GM12878 (cell line): ENCODE results near the gene MAN2B2. TPM values are rescaled to one million over a fixed set of nuclear protein-coding genes. Genes with fewer than 3 reads are reported as not detected.

Experiments used
- ATAC-seq: fragments of 200-7000 bp; cut with Tn5 transposase; 3 replicates; pipeline ENCODE4 v1.9.1; 2020; ENCODE audit warnings: mild to moderate bottlenecking, moderate library complexity
- BruUV-seq: library from RNA; stranded (reverse); fragments of 400-500 nt; replicated peaks from 2 replicates; lab custom pipeline; 2021; lab: Mats Ljungman, UMichigan
- CTCF ChIA-PET: fragments of 300-600 bp; sonication (Branson Sonifier 250); formaldehyde crosslinking; extraction: SDS; loops from one replicate; lab custom pipeline; 2021; ENCODE audit warnings: inconsistent platforms; lab: Yijun Ruan, JAX
- POLR2A ChIA-PET: fragments of 350-600 bp; formaldehyde crosslinking; extraction: SDS; loops from one replicate; lab custom pipeline; 2021; ENCODE audit warnings: inconsistent platforms; lab: Charles Lee
- RAD21 ChIA-PET: fragments of 300-600 bp; sonication (Branson Sonifier 250); formaldehyde crosslinking; loops from one replicate; lab custom pipeline; 2023; ENCODE audit warnings: antibody characterized with exemption; ENCODE audit not compliant: unreplicated experiment; lab: Charles Lee
- SMC1A ChIA-PET: fragments of 300-600 bp; sonication (Branson Sonifier 250); formaldehyde crosslinking; loops from one replicate; lab custom pipeline; 2023; ENCODE audit not compliant: unreplicated experiment, uncharacterized antibody; lab: Charles Lee
- DNase-seq: peaks from one replicate; pipeline ENCODE4 v3.0.0-alpha.2; 2011; ENCODE audit warnings: low read depth, low spot score
- FAIRE-seq: peaks from 3 replicates; lab custom pipeline; 2011; peaks lifted over from hg19 to GRCh38; lab: Jason Lieb, UNC
- H2AFZ ChIP-seq: 2 replicates; pipeline ENCODE4 v1.6.0; 2011; ENCODE audit warnings: low read depth, low read length, control low read depth; ENCODE audit not compliant: control insufficient read depth
- H3K27ac ChIP-seq: 2 replicates; pipeline ENCODE4 v1.5.1; 2011; ENCODE audit warnings: control low read depth; ENCODE audit not compliant: control insufficient read depth, insufficient read depth
- H3K27me3 ChIP-seq, 2 experiments: replicated peaks in 1 of 2; 2 replicates each; pipeline versions ENCODE4 v1.6.0 to v1.6.1; 2011; ENCODE audit warnings: low read length in 1 of 2; ENCODE audit not compliant: control insufficient read depth in 2 of 2, insufficient read depth in 2 of 2
- H3K36me3 ChIP-seq, 2 experiments: 2 replicates each; pipeline ENCODE4 v1.5.1; 2011; ENCODE audit warnings: low read length in 1 of 2; ENCODE audit not compliant: control insufficient read depth in 2 of 2, insufficient read depth in 2 of 2
- H3K4me1 ChIP-seq: 2 replicates; pipeline ENCODE4 v1.6.1; 2011; ENCODE audit warnings: mild to moderate bottlenecking, low read length, moderate library complexity, mixed read lengths; ENCODE audit not compliant: control insufficient read depth, insufficient read depth
- H3K4me2 ChIP-seq: 2 replicates; pipeline ENCODE4 v1.6.0; 2011; ENCODE audit warnings: control low read depth; ENCODE audit not compliant: control insufficient read depth, insufficient read depth
- H3K4me3 ChIP-seq: fragments of 200-600 bp; sonication (generic); 2 replicates; pipeline ENCODE4 v1.5.1; 2016
- H3K79me2 ChIP-seq: 2 replicates; pipeline ENCODE4 v1.6.0; 2011; ENCODE audit warnings: low read length; ENCODE audit not compliant: control insufficient read depth, insufficient read depth
- H3K9ac ChIP-seq: 2 replicates; pipeline ENCODE4 v1.8.0; 2011; ENCODE audit warnings: low read length, control low read depth, mixed read lengths; ENCODE audit not compliant: control insufficient read depth, insufficient read depth
- H3K9me3 ChIP-seq: replicated peaks from 3 replicates; pipeline ENCODE4 v1.5.1; 2011; ENCODE audit warnings: mild to moderate bottlenecking, low read length; ENCODE audit not compliant: control insufficient read depth, insufficient read depth
- H4K20me1 ChIP-seq: 2 replicates; pipeline ENCODE4 v1.6.0; 2011; ENCODE audit not compliant: control insufficient read depth, insufficient read depth
- CBX5 ChIP-seq: sonication (generic); IDR thresholded peaks from 2 replicates; pipeline ENCODE4 v1.6.1; 2016; ENCODE audit warnings: low read depth, moderate library complexity, mild to moderate bottlenecking, inconsistent platforms
- POLR2AphosphoS2 ChIP-seq: IDR thresholded peaks from 2 replicates; pipeline ENCODE4 v1.6.1; 2011; ENCODE audit warnings: low read depth, mild to moderate bottlenecking, low read length, improper control_type of control experiment, moderate library complexity
- RCOR1 ChIP-seq: conservative IDR thresholded peaks from 2 replicates; pipeline ENCODE4 v1.6.1; 2012; ENCODE audit warnings: low read depth, low read length, improper control_type of control experiment
- TCF12 ChIP-seq: IDR thresholded peaks from 2 replicates; pipeline ENCODE4 v1.6.1; 2011; ENCODE audit warnings: low read depth, mild to moderate bottlenecking, low read length
- WGBS: methylation state at CpG from one replicate; pipeline ENCODE4 v1.1.6; 2016; ENCODE audit warnings: low lambda C conversion rate; ENCODE audit not compliant: insufficient replicate concordance, insufficient coverage; ENCODE audit errors: missing lambda C conversion rate; 5-methylcytosine and 5-hydroxymethylcytosine counted together
- in situ Hi-C: fragments of 300-500 bp; cut with MboI; formaldehyde crosslinking; loops from 9 replicates; pipeline ENCODE4 v1.14.3; 2018; ENCODE audit warnings: mixed read lengths
- intact Hi-C: fragments of 100-400 bp; cut with micrococcal nuclease; formaldehyde crosslinking; loops from one replicate; pipeline ENCODE4 v1.14.2; 2022; ENCODE audit not compliant: unreplicated experiment
- polyA plus RNA-seq, 11 experiments: library from polyadenylated mRNA; depleted of rRNA in 4 of 11; unstranded in 6 of 11; stranded (reverse) in 5 of 11; fragments of >200 nt; fragmentation: Nextera tagmentation in 4 of 11; fragmentation: Illumina TruSeq in 1 of 11; extraction: Ambion mirVana in 4 of 11; extraction: Trizol in 1 of 11; gene quantifications; 1 replicate in 1 of 11; 2 replicates in 10 of 11; pipeline versions ENCODE4 v1.2.1 to v1.2.3, GENCODE V29; 2011 to 2016; ENCODE audit warnings: inconsistent platforms in 2 of 11, missing spikeins in 2 of 11, low read depth in 1 of 11
- total RNA-seq, 4 experiments: library from RNA; depleted of rRNA in 3 of 4; stranded (reverse); fragments of >200 nt in 3 of 4; fragmentation: Illumina TruSeq in 1 of 4; extraction: Trizol in 1 of 4; gene quantifications; 2 replicates each; pipeline versions ENCODE4 v1.2.1 to v1.2.3, GENCODE V29; 2013 to 2021

The MAN2B2 gene
- total and polyA plus RNA-seq, 10 of the 15 experiments (the other 5 are each of a cell fraction or from before 2014, with no cell fraction given), result 0.47 to 14.5 (median 7.0) TPM

GRCh38 chr4:6603128-6603527 is 28.1 kb downstream of the MAN2B2 start:
- TF ChIP-seq RCOR1 (no peak), TCF12 (no peak)
- no peak for DNase-seq
- Histone ChIP-seq H3K79me2 (no peaks in the 10 kb centered on the region), H2AFZ (no peak overlapping the region), H3K27ac (no peak overlapping the region), H3K4me1 (no peaks in the 10 kb centered on the region), H3K9ac (no peak overlapping the region), H3K4me2 (no peak overlapping the region), H3K9me3 (peaks cover 7% of the 10 kb centered on the region; the same call in 2 of the 3 replicates), H3K36me3 (peaks cover 2 to 9% of the 10 kb centered on the region in 2 experiments; a peak in 3 of 4 replicates), H3K27me3 (no peaks in the 10 kb centered on the region), H3K4me3 (no peak overlapping the region), H4K20me1 (no peaks in the 10 kb centered on the region)
- in situ Hi-C loops, result no loop called here
- 94% methylated on average over 10 of the region's 12 CpGs for WGBS
- ChIA-PET RAD21 (no interaction called here), SMC1A (no interaction called here), POLR2A (no interaction called here), CTCF (no interaction called here)
- intact Hi-C loops, result no loop called here
- ATAC-seq, result no peak
- no TSS peak for BruUV-seq
- no peak for FAIRE-seq

DNA sequence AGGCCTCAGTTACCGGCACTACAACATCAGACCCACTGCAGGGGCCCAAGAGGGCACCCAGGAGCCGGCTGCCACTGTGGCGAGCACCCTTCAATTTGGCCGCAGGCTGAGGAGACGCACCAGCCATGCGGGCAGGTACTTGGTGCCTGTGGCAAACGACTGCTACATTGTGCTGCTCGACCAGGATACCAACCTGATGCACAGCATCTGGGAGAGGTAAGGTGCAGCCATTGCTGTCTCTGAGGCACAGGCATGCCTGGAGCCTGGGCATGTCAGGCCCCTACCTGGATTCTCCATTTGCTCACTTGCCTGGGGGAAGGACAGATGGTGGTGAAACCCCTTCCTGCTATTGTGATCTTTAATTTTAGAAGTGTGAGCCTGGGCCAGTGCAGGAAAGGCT is 30.1 kb downstream of the MAN2B2 start:
- DNase-seq, result no peak
- ChIA-PET SMC1A (no interaction called here), RAD21 (no interaction called here), CTCF (no interaction called here), POLR2A (no interaction called here)
- TF ChIP-seq POLR2AphosphoS2, result no peak
- TF ChIP-seq CBX5, result peak; percentile 77; the same call in 1 of the 2 replicates
- Histone ChIP-seq H3K4me3 (no peak overlapping the region), H3K79me2 (no peaks in the 10 kb centered on the region), H3K36me3 (peaks cover 2 to 13% of the 10 kb centered on the region in 2 experiments; a peak in 3 of 4 replicates), H2AFZ (no peak overlapping the region), H4K20me1 (no peaks in the 10 kb centered on the region), H3K9ac (no peak overlapping the region), H3K27me3 (no peaks in the 10 kb centered on the region), H3K4me1 (no peaks in the 10 kb centered on the region), H3K27ac (no peak overlapping the region), H3K4me2 (no peak overlapping the region), H3K9me3 (peaks cover 7% of the 10 kb centered on the region; the same call in 2 of the 3 replicates)
- no peak for FAIRE-seq
- intact Hi-C loops, result no loop called here
- ATAC-seq, result no peak
- no TSS peak for BruUV-seq
- WGBS, result 98% methylated on average over 8 of the region's 8 CpGs
- in situ Hi-C loops, result no loop called here
